Fibroblast of pulmonary artery (primary cell): Measurements from ENCODE around the gene ABCA4.

ENCODE experiments used
- DNase-seq: peaks from one replicate; pipeline ENCODE4 v3.0.0-alpha.2; 2010; ENCODE audit warnings: low read depth
- H3K4me3 ChIP-seq: replicated peaks from 2 replicates; pipeline ENCODE4 v1.5.1; 2011; ENCODE audit warnings: low read depth, mild to moderate bottlenecking, control low read depth, low read length, moderate library complexity
- TF ChIP-seq, protein P1 (sequence below): IDR thresholded peaks from 2 replicates; pipeline ENCODE4 v1.5.1; 2011; ENCODE audit warnings: mild to moderate bottlenecking, control low read depth, low read length, inconsistent platforms; ENCODE audit errors: missing control alignments

The ABCA4 gene

DNA sequence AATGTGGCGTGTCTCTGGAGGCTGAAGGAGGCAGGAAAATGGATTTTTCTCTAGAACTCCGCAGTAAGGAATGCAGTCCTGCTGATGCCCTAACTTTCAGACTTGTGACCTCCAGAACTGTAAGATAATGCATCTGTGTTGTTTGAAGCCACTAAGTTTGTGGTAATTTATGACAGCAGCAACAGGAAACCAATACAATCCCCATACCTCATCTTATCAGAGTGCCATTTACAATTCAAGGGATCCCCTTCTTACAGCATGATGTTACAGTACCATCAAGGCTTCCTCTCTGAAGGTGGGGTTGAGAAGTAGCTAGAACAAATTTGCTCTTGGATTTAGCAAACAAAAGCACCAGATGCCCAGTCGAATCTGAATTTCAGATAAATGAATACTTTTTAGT lies 21.6 kb downstream of the ABCA4 start:
- no peak for DNase-seq
- TF ChIP-seq, protein P1, sequence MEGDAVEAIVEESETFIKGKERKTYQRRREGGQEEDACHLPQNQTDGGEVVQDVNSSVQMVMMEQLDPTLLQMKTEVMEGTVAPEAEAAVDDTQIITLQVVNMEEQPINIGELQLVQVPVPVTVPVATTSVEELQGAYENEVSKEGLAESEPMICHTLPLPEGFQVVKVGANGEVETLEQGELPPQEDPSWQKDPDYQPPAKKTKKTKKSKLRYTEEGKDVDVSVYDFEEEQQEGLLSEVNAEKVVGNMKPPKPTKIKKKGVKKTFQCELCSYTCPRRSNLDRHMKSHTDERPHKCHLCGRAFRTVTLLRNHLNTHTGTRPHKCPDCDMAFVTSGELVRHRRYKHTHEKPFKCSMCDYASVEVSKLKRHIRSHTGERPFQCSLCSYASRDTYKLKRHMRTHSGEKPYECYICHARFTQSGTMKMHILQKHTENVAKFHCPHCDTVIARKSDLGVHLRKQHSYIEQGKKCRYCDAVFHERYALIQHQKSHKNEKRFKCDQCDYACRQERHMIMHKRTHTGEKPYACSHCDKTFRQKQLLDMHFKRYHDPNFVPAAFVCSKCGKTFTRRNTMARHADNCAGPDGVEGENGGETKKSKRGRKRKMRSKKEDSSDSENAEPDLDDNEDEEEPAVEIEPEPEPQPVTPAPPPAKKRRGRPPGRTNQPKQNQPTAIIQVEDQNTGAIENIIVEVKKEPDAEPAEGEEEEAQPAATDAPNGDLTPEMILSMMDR, result no peak
- H3K4me3 ChIP-seq, result no peak overlapping the region

DNA sequence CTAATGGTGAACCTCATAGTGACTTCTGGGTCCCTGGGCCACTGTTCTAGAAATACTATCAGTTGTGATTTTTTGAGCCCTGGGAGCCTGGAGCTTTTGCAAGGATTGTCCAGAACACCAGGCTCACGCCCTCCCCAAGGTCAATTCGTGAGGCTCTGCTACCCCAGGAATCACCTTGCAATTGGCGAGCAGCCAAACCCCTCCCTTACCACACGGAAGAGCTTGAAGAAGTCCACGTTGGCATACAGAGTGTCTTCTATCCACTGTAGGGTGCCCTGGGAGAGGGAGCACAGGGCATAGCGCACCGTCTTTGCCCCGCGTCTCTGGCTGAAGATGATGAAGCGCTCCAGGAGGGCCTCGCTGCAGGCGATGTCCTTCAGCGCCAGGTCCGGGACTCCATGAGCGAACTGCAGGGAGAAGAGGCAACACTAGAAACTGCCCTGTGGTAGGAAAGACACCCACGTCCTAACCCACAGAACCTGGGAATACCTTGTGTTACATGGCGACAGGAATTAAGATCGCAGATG lies 22.3 kb downstream of the ABCA4 start:
- no peak overlapping the region for H3K4me3 ChIP-seq
- no peak for DNase-seq
- TF ChIP-seq, protein P1, result no peak

DNA sequence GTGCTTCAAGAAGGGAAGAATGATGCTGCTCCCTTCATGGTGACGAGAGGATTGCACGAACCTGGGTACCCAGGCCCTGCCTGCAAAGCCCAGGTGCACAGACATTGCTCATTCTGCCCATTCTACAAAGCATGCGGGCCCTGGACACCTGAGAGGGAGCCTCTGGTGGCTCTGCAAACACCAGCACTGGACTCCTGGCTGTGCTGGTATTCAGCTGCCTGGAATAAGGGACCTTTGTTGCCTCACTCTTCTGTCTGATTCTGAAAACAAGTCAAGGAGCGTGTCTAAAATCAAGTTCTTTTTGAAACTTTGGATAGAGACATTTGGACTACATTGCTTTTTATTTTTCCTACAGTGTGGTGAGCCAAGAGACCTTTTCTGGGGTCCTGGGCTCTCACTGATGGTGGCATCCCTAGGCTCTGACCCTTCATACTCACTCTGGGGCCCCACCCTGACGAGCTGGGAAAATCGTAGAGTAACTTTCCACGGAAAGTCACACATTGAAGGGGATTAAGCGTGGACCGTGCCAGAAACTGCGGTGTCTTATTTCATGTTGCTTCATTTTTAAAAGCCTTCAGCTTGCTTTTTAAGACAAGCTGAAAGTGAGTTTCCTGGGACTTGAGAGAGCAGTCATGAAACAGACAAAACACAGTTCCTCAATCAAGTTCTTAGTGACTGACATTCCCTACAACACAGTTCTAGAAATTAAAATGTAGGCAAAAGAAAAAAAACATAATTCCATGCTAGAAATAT lies 24.0 kb downstream of the ABCA4 start:
- DNase-seq, result no peak
- H3K4me3 ChIP-seq, result no peak overlapping the region
- TF ChIP-seq, protein P1, result no peak

DNA sequence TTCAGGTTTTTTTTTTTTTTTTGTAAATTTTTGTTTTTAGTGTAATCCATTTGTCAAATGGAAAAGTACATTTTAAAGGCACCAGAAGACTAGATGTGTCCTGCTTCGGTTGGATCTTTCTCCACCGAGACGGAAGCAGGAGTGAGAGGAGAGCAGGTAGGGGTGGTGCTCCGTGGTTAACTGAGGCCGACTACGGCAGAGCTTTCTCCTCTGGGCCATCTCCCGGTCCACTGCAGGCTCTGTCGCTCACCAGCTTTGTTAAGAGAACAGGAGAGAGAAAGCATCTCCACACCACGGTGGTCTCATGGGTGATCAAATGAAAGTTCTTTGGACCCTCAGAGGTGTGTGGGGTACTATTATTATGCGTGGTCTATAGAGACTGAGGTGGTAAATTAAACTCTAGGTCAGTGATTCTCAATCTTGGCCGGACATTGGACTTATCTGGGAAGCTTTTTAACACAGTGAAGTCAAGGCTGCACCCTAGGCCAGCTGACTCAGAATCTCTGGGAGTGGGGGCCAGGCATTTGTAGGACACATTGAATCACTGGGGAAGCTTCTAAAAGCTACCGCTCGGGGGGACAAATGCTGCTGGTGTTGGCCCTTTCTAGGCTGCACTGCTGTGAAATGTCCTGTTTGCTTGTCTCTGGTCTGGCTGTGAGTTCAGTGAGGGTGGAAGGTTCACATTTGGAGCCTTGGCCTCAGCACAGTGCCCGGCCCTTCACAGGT lies 25.0 kb downstream of the ABCA4 start:
- no peak overlapping the region for H3K4me3 ChIP-seq
- DNase-seq, result peak; percentile 46
- TF ChIP-seq, protein P1, result no peak

DNA sequence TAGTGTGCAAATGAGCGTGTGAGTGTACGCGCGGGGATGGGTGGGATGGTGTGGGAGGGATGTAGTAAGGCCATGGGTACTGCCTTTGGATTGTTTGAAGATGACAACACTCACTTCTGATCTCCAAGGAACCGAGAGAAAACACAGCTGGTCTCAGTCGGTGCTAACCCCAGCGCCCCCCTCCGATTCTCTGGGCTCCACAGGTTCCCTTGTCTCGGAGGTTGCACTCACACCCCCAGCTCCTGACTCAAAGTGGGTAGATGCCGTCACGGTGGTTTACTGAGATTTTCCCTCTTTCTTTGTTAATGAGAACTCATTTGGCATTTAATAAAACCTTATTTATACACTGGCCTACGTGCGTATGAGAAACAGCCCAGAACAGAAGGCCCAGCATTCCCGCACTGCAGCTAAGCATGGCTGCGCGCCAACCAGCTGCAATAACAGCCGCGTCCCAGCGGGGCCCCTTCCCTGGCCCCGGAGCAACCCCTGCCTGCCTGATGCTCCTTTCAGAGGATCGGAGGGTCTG lies 25.8 kb downstream of the ABCA4 start:
- no peak overlapping the region for H3K4me3 ChIP-seq
- TF ChIP-seq, protein P1, result no peak
- DNase-seq, result peak; percentile 95

DNA sequence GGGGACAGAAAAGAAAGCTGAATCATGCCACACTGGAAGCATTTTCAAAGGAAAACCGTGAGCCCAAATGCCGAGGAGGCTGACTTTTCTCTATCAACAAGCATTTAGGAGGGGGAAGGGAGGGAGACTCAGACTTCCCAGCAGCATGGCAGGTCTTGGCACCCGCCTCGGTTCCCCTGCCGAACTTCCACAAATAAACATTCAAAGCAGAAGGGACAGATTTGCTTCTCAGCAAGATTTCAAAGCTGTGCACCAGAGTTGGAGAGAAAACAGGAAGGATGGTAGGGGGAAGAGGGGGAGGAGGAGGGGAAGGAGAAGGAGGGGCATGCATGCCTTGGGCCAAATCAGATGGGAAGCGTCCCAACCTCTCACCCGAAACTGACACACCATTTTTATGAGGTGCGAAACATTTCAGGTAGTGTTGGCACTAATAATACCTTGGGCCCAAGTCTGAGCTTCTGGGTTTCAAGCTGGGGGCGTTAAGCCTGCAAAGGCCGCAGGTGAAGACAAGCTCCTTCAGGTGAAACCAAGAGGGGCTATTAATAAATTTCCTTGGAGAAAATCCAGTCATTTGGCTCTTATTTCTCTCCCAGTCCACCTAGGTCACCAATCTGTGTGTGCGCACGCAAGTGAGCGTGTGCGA lies 26.4 kb downstream of the ABCA4 start:
- peak; percentile 92 for DNase-seq
- TF ChIP-seq, protein P1, result no peak
- H3K4me3 ChIP-seq, result peak overlapping the region; percentile 15
